ENCODE results near the gene MYCL.

- TF ChIP-seq CTCF (IDR thresholded peaks at IDR 0.05 in 8 of 11, conservative IDR thresholded peaks at IDR 0.05 in 3 of 11) (no peak), POLR2AphosphoS5 (IDR thresholded peaks at IDR 0.05) (no peak), POLR2A (IDR thresholded peaks at IDR 0.05) (no peak)
These were observed 854 bp downstream of the MYCL start for GRCh38 chr1:39900662-39901463.

All from spleen (tissue), 7 donors.